ENCODE results near the gene UQCRQ.

GRCh38 chr5:132873930-132874271, 7.5 kb downstream of the UQCRQ start:
- no peak for TF ChIP-seq CTCF (IDR thresholded peaks at IDR 0.05)
- TF ChIP-seq EP300 (IDR thresholded peaks at IDR 0.05), result no peak

Measured in gastroesophageal sphincter (tissue), 3 donors.